SHP77 treated with DMSO at 0.1 percent for 48 hours (cell line): ENCODE data around the gene SV2B.

Experiments
- DNase-seq: peaks from one replicate; lab custom pipeline; 2025; lab: John Stamatoyannopoulos, UW

SV2B gene

DNA sequence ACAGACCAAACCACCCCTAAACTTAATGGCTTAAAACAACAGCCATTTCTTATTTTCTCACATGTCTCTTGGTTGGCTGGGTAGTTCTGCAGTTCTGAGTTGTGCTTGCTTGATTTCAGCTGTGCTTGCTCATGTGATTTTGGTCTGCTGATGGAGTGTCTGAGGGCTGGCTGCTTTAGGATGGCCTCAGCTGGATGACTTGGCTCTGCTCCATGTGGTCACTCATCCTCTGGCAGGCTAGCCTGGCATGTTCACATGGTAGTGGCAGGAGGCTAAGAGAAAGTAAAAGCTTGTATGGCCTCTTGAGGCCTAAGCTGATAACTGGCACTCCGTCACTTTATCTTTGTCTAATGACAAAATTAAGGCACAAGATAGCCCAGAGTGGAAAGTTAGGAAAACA is 4.1 kb downstream of the SV2B start:
- DNase-seq = peak; percentile 67

DNA sequence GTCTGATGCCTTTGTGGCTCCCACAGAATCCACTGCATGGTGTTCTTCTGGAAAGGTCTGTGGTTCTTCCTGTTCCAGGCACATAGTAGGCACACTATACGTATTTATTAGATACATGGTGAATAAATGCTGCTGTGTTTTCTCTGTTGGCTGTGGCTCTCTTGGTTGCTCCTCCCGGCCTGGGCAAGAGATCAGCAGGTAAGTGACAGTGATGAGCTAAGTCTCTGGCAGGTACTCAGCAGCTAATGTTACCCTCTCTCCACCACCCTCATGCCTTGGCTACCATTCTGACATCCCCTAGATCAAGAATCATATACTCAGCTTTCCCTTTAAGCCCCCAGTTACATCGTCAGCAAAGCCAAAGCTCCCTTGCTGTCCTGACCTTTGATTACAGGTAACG is 8.4 kb downstream of the SV2B start:
- no peak for DNase-seq

DNA sequence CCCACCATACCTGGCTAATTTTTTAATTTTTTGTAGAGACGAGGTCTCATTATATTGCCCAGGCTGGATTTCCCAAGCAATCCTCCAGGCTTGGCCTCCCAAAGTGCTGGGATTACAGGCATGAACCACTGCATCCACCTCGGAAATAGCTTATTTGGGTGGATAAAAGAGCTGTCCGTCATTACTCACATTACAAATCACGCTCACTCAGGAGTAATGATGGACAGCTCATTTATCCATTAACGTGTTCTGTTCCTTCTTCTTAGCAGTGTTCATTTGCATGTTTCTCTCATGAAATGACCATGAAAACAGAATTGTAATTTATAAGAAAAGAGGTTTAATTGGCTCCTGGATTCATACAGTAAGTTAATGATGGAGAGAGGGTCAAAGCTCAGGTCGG is 9.8 kb downstream of the SV2B start:
- DNase-seq = no peak

DNA sequence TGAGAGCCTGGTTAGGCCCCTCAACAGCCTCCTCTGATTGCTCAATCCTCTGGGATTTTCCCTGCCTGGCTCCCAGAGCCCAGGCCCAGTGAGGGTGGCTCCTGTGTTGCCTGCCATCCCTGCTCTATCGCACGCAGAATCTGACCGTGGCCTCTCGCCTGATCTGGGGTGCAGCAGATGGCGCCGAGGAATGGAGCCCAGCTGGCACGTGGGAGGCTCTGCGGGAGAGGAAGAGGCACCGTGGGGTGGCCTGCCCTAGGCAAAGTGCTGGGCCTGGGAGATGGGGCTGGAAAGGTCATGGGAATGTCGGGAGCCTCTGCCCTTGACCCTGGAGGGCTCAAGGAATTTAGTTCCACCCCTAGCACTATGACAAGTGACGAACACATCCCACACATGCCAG is 10.3 kb downstream of the SV2B start:
- DNase-seq = no peak

DNA sequence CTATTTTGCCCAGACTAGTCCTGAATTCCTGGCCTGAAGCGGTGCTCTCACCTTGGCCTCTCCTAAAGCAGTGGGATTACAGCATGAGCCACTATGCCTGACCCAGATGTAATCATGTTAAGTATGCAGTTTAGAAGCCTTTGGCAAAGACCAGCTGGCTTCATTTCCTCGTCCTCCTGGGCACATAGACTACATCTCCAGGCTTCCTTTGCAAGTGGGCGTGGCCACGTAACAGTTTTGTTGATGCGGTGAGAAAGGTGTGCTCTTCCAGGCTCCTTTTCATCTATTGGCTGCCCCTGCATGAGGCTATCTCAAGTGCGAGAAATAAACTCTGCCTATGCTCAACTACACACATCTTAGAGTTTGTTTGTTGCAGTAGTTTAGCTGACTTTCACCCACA is 13.0 kb downstream of the SV2B start:
- no peak for DNase-seq

DNA sequence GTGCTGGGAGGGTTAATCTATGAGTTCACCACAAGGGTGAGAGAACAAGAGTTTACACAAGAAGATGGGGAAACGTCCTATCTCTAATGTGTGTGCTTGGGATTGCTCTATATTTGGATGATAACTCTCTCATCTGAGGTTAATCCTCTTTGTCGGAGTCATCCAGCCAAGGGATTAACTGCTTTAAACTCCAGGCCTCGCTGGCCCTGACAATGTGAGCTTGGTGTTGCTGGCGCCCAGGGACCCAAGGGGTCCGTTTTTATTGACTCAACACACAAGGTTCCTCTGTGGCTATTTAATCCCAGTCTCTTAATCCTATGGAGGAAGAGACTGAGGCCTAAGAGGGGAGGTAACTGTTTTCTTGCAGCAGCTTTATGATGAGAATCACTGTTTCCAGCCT is 14.2 kb downstream of the SV2B start:
- no peak for DNase-seq

DNA sequence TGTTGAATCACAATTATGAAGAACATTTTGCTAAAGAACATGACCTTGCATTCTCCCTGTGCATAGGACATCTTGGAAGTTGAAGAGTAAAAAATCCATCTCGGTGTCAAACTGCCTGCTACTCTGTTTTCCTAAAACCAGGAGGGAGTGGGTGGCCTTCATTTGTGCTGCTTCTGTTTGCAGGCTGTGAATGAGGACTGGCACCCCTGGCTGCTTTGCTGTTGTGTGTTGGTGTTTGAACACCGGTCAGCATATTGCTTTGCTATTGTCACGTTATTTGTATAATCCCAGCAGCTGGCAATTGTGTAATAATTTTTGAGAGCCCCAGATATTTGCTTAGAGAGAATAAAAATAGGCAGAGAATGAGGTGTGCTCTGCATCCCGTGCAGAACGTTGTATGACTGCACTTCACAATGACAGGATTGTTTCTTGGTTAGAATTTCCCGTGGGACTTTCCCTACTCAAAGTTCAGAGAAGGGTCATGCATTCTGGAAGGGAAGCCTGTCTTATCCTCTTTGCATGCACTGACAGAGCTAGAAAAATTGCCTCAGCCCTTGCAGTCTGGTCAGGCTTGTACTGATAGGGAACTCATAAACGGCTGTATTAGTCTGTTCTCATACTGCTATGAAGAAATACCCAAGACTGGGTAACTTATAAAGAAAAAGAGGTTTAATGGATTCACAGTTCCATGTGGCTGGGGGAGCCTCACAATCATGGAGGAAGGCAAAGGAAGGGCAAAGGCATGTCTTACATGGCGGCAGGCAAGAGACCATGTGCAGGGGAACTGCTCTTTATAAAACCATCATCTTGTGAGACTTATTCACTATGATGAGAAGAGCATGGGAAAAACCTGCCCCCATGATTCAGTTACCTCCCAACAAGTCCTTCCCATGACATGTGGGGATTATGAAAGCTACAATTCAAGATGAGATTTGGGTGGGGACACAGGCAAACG is 16.3 kb downstream of the SV2B start:
- DNase-seq = peak; percentile 92

DNA sequence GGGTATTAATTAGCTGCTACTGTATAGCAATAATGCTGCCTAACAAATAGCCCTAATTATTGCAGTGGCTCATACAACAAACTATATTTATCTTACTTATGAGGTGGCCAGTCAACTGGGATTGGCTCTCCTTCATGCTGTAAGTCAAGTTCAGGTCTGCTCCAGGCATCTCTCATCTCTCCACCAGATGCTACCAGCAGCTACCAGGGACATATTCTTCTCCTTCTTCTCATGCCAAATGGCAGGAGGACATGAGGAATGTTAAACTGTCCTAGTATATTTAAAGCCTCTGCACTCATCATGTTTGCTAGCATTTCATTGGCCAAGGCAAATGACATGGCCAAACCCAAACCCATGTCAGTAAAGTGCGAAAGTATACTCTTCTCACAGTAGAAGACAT is 17.3 kb downstream of the SV2B start:
- DNase-seq = no peak

DNA sequence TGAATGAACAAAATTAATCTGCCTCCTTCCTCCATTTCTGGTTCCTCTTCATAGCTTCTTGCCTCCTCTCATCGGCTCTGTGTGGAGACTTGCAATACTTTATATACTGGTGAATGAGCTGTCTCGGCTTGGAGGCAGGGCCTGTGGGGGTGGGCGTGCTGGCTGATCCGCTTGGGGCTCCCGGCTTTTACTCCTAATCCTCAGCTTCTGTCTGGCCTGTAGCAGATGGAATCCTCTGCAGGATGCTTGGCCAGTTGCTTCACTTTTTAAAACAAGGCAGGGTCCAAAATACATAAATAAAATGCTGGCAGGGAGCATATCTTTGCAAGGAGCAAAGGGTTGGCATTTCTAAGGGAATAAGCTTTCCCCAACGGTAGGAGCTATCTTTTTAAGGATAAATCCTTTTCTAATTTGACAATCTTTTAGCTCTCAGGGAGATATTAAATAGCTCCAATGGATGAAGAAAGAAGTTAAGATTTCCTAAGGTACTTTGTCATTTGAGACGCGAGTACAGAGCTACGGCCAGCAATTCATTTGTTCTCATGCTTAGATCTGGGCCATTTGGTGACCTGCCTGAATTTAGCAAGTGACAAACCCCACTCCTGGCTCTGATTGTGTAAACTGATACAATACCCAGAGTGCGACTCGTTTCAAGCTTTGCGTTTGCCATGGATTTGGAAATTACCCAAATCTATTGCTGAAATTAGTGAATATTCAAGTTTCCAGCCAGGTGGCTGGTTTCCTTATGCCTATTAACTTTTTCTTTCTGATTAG is 18.9 kb downstream of the SV2B start:
- DNase-seq = no peak

DNA sequence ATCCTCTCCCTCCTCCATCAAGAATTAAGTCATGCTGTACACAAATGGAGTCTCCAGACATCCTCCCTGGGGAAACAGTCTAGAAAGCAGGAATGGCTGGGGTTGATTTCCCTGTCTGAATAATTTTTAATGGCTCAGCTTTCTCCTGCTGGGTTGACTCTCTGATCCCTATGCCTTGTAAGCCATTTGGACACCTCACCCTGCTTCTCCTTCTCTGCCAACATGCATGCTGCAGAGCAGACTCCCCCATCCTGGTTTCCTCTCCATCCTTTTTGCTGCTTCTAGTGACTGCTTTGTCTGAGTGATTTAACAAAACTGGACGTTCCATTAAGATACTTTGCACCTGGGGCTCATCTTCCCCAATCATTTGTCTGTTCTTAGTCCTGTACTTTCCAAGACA is 22.2 kb downstream of the SV2B start:
- no peak for DNase-seq

DNA sequence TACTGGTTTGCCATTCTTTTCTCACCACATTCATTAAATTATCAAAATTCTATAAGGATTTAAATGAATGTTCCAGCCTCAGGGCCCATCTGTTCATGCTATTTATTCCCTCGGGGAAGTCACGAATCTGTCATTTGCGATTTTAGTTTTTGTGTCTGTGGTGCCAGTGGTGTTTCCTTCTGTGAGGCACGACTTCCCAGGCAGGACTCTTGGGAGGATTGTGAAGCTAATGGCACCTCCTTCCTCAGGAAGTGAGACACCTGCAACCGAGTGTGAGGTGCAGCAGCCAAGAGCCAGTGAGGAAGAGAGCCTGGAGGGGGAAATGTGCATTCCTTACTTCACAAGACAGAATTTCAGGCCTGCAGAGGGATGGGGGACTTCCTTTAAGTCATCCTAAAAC is 24.1 kb downstream of the SV2B start:
- no peak for DNase-seq

DNA sequence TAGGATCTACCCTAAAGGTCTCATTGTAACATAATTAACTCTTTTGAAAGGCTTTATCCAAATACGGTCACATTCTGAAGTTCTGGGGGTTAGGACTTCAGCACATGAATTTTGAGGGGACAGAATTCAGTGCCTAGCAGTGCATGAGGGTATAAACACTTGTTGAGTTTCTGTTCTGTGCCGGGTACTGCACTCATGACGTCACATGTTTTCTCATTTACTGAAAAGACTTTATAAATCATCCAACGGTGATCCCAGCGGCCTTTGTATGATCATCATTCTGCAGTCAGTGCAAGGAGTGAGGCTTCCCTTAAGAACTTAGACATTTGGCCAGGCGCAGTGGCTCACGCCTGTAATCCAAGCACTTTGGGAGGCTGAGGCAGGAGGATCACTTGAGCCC is 25.1 kb downstream of the SV2B start:
- no peak for DNase-seq

DNA sequence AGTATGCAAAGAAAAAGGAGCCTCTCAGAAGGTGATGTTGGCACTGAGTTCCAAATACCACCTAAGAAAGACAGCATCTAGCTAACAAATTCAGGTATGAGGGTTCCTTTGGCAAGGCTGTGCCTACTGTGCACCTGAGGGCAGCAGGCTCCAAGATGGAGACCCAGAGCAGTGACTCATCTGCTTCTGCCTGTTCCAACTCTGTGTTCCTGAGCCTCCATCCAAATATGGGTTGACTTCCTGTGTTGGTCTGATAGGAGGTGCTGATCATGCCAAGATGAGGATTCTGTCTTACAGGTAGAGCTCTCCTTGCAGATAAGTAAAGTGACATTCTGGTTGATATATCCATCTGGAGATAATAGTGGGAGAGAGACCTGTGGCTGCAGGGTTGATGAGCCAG is 26.0 kb downstream of the SV2B start:
- no peak for DNase-seq

DNA sequence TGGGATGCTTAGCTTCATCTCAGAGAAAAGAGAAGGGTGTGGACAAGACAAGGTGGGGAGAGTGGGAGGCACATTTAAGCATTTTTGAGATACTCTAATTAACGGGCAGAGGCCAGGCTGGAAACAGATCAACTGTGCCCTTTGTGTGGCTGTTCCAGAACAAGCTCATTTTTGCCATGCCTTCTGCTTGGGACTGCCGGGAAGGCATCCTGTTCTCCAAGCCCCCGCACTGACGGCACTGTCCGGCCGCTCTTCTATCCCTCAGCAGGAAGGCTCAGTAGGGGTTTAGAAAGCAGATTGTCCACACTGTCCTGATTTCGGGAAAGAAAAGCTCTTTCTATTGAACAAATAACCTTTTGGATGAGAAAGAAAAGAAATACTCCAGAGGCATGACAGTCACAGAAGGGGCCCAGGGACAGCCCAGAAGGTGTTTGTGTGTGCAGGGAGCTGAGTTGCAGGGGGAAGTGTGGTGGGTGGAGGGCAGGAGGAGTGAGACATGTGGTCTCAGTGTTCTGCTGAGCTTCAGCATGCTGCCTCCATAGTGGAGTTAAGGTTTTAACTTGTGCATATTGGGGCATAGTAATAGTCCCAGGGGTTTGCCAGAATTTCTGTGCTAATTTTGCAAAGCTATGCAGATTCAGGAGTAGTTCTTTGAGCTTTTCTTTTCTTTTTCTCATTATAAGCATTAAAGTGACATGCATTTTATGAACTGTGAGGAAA is 27.3 kb downstream of the SV2B start:
- no peak for DNase-seq

DNA sequence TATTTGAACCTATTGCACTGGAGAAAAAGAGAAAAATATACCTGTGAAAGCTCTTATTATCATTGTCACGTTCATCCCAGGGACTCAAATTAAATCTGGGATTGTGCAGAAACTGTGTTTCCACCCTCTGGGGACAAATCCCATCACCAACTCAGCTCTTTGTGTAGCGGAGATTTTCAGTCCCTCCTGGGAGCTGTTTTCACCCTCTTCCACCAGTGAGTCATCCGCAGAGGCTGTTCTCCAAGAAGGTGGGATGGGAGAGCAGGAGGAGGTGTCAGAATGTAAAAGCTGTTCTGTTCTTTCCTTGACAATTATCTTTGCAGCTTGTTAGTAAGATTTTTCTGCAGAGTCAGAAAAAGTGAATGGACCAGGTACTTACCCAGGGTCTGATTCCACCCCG is 28.0 kb downstream of the SV2B start:
- no peak for DNase-seq

DNA sequence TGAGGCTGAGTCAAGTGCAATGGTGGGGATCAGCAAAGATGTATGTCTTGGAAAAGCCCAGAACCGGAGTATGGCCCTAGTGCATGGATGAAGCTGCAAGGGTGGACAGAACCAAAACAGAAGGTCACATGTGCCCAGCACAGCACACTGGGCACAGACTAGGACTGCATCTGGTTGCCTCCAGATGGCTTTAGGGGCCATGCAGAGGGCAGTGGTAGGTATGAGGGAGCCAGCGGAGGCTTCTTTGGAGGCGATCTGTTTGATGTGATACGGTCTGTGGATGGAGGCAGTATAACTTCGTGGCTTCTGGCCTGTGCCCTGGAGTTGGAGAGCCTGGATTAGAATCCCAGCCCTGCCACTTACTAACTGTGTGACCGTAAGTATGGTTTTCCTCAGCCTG is 29.4 kb downstream of the SV2B start:
- no peak for DNase-seq

DNA sequence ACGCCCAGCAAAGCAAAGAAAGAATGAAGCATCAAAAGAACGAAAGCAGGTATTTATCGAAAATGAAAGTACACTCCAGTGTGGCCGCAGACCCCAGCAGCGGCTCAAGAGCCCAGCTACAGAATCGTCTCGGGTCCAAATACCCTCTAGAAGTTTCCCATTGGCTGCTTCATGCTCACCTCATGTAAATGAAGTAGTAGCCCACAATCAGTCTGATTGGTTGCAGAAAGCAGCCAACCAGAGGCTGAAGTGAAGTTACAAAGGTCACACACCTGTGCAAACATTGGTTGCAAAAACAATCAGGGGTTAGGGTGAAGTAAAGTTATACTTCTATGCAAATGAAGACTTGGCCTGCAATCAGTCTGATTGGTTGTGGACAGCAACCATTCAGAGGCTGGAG is 32.0 kb downstream of the SV2B start:
- peak; percentile 72 for DNase-seq

DNA sequence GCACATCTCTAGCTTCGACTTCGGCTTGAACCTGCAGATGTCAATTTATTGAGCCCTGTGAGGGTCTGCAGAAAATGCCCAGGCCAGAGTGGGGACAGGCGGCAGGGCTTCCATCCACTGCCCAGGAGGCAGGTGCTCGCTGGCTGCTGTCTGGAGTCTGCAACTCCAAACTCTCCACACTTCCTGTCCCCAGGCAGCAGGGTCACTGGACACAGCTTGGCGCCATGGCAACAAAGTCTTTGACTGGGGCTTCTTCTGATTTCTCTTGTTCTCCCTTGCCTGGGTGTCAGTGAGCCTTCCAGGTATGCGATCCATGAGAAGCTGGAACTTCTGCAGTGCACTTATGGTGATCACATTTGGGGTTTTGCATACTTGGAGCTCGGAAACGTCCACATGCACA is 33.5 kb downstream of the SV2B start:
- DNase-seq = no peak

DNA sequence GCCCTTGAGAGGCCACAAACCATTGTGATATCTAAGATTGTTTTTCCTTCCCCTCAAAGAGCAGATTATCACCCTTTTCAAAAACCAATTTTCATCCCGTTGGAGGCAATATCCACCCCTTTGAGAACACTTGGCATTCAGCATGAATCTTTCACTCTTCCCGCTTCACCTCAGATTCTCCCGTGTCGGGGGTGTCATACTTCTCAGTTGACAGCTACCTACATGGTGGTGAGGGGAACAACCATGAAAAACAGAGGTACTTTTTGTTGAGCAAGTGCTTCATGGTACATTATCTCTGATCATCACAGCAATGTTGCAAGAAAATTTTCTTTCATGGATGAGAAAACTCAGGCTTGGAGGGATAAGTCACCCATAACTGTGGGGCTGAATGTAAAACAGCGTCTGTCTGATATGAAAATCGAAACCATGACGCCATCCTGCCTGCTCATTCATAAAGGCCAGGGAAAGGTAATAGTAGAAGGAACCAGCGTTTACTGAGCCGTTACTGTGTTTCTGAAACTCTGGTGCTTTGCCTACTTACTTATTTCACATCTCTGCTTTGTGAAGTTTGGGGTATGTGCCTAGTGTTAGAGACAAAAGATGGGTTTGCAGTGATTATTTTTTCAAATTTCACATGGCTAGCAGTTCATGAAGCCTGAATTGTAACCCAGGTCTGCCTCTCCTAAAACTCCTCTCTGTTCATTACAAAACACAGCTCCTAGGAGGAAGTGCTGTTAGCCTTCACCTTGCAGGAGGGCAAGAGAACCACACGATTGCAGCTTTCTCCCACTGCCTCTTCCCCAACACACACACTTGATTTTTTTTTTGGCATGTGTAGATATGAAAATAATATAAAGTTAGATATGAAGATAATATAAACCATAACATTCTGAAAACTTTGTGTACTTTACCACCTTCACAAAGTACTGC is 35.4 kb downstream of the SV2B start:
- DNase-seq = peak; percentile 33

DNA sequence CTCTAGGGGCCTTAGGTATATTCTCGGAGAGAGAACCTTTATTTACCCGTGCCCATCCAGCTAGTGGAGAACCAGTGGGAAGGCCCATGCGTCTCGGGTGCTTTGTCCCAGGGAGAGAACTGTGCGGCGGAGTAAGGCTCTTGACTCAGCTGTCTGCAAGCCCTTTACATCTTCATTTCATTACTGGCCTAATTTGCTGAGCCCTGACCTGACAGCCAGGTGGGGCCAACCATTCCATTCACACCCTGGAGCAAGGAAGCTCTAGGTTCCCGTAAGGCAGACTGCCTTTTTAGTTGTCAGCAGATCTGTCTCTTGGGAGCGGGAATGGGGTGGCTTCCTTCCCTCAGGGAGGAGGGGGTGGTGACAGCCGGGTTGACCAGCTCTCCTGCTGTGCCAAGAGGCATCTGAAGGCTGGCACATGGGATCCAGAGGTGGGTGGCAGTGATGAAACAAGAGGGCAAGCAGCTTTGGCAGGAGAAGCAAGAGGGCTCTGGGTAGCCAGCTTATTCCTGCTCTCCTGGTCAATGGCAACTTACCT is 36.4 kb downstream of the SV2B start:
- DNase-seq = peak; percentile 55

DNA sequence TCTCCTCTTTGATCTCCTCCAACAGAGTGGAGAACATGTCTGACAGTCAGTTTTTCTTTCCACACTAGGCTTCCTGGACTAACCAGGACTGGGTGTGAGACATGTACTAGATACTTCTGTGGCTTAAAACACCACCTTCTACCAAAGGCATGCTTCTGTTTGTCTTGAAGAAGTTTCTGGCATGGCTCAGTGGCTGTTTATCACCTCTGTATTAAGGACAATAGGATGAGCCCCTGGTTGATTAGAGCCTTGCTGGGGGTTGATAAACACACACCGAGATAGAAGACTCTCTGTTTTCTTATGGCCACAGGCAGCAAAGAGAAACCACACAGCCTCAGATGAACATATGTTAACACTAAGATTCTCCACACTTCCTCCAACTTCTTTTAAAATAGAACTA is 40.5 kb downstream of the SV2B start:
- no peak for DNase-seq
